Endothelial cell of umbilical vein (primary cell): ENCODE results near the gene GOLGA6A. TPM values are rescaled to one million over a fixed set of nuclear protein-coding genes. Genes with fewer than 3 reads are reported as not detected.

Experiments
- BruUV-seq: library from RNA; stranded (reverse); fragments of 400-500 nt; replicated peaks from 2 replicates; lab custom pipeline; 2021; lab: Mats Ljungman, UMichigan
- CTCF ChIA-PET: fragments of 300-600, 350-600 bp; sonication (Branson Sonifier 250); formaldehyde crosslinking; loops from one replicate; lab custom pipeline; 2021; ENCODE audit warnings: antibody characterized with exemption, inconsistent platforms; lab: Charles Lee
- POLR2A ChIA-PET: fragments of 300-600, 350-600 bp; sonication (Branson Sonifier 250); formaldehyde crosslinking; loops from one replicate; lab custom pipeline; 2021; ENCODE audit warnings: antibody characterized with exemption, inconsistent platforms; lab: Charles Lee
- DNase-seq: peaks from one replicate; pipeline ENCODE4 v3.0.0-alpha.2; 2011; ENCODE audit warnings: low read depth, low spot score
- FAIRE-seq: peaks from 2 replicates; lab custom pipeline; 2011; peaks lifted over from hg19 to GRCh38; lab: Jason Lieb, UNC
- H2AFZ ChIP-seq: 2 replicates; pipeline ENCODE4 v1.6.0; 2012; ENCODE audit warnings: low read depth, low read length, control low read depth, inconsistent platforms
- H3K27ac ChIP-seq: 2 replicates; pipeline ENCODE4 v1.5.1; 2011; ENCODE audit warnings: low read depth, mild to moderate bottlenecking, control low read depth, low read length, moderate library complexity; ENCODE audit not compliant: insufficient read depth
- H3K27me3 ChIP-seq, 2 experiments: 2 replicates each; pipeline versions ENCODE4 v1.6.0 to v1.6.1; 2011; ENCODE audit warnings: low read length in 2 of 2, mixed read lengths in 1 of 2; ENCODE audit not compliant: control insufficient read depth in 2 of 2, insufficient read depth in 2 of 2
- H3K36me3 ChIP-seq, 2 experiments: 2 replicates in 1 of 2; 3 replicates in 1 of 2; pipeline ENCODE4 v1.5.1; 2011; ENCODE audit warnings: low read length in 2 of 2, mild to moderate bottlenecking in 1 of 2, moderate library complexity in 1 of 2; ENCODE audit not compliant: control insufficient read depth in 2 of 2, insufficient read depth in 2 of 2; ENCODE audit errors: extremely low read depth in 1 of 2
- H3K4me1 ChIP-seq: 3 replicates; pipeline ENCODE4 v1.5.1; 2011; ENCODE audit warnings: mild to moderate bottlenecking, low read length; ENCODE audit not compliant: control insufficient read depth, insufficient read depth; ENCODE audit errors: extremely low read depth
- H3K4me2 ChIP-seq: 2 replicates; pipeline ENCODE4 v1.6.1; 2011; ENCODE audit warnings: low read length, control low read depth, mixed read lengths; ENCODE audit not compliant: insufficient read depth
- H3K4me3 ChIP-seq, 3 experiments: fragments of 200-600 bp in 1 of 3; sonication (generic), shearing (Covaris generic) in 1 of 3; replicated peaks in 1 of 3; 2 replicates each; pipeline ENCODE4 v1.5.1; 2011 to 2016; ENCODE audit warnings: control low read depth in 3 of 3, low read length in 3 of 3, mild to moderate bottlenecking in 2 of 3, inconsistent platforms in 1 of 3, low read depth in 1 of 3, moderate library complexity in 1 of 3; ENCODE audit not compliant: insufficient read depth in 1 of 3
- H3K79me2 ChIP-seq: 2 replicates; pipeline ENCODE4 v1.6.0; 2012; ENCODE audit warnings: low read length, inconsistent platforms; ENCODE audit not compliant: control insufficient read depth, insufficient read depth
- H3K9ac ChIP-seq: replicated peaks from 2 replicates; pipeline ENCODE3; 2011; ENCODE audit warnings: low read length, control low read depth; ENCODE audit not compliant: insufficient read depth; ENCODE audit errors: extremely low read depth
- H3K9me1 ChIP-seq: replicated peaks from 3 replicates; pipeline ENCODE4 v1.6.0; 2011; ENCODE audit warnings: mild to moderate bottlenecking, low read length; ENCODE audit not compliant: control insufficient read depth, insufficient read depth; ENCODE audit errors: extremely low read depth
- H3K9me3 ChIP-seq: replicated peaks from 2 replicates; pipeline ENCODE4 v1.5.1; 2012; ENCODE audit warnings: low read length, inconsistent platforms; ENCODE audit not compliant: control insufficient read depth, insufficient read depth
- H4K20me1 ChIP-seq: replicated peaks from 2 replicates; pipeline ENCODE3; 2011; ENCODE audit warnings: mild to moderate bottlenecking, low read length; ENCODE audit not compliant: control insufficient read depth, insufficient read depth; ENCODE audit errors: extremely low read depth
- CTCF ChIP-seq, 2 donors: IDR thresholded peaks; 1 replicate in 1 of 2; 2 replicates in 1 of 2; pipeline ENCODE4 v1.5.1; 2011; ENCODE audit warnings: low read length in 2 of 2, mild to moderate bottlenecking in 2 of 2, moderate library complexity in 2 of 2, control low read depth in 1 of 2, inconsistent platforms in 1 of 2, low read depth in 1 of 2; ENCODE audit not compliant: insufficient read depth in 1 of 2; ENCODE audit errors: extremely low read depth in 1 of 2
- EZH2 ChIP-seq: IDR thresholded peaks from 2 replicates; pipeline ENCODE4 v1.6.1; 2012; ENCODE audit warnings: borderline replicate concordance, low read depth, mild to moderate bottlenecking, moderate library complexity, low read length, inconsistent platforms; ENCODE audit not compliant: severe bottlenecking
- FOS ChIP-seq: IDR thresholded peaks from 2 replicates; pipeline ENCODE4 v1.6.1; 2011; ENCODE audit warnings: mild to moderate bottlenecking, low read length, moderate library complexity, borderline replicate concordance; ENCODE audit not compliant: insufficient read depth
- GATA2 ChIP-seq: IDR thresholded peaks from 2 replicates; pipeline ENCODE4 v1.7.0; 2011; ENCODE audit warnings: low read depth, mild to moderate bottlenecking, moderate library complexity, mixed read lengths, low read length; ENCODE audit not compliant: insufficient read length, insufficient read depth
- JUN ChIP-seq: IDR thresholded peaks from 2 replicates; pipeline ENCODE4 v1.6.1; 2011; ENCODE audit warnings: borderline replicate concordance, low read depth; ENCODE audit not compliant: insufficient read length, insufficient read depth
- MAX ChIP-seq: IDR thresholded peaks from 2 replicates; pipeline ENCODE4 v1.6.1; 2011; ENCODE audit not compliant: insufficient read depth, insufficient read length
- MYC ChIP-seq: IDR thresholded peaks from one replicate; pipeline ENCODE4 v1.6.1; 2011; ENCODE audit warnings: mild to moderate bottlenecking, low read depth, low read length
- POLR2A ChIP-seq: IDR thresholded peaks from 2 replicates; pipeline ENCODE4 v1.6.1; 2012; ENCODE audit warnings: low read depth, mild to moderate bottlenecking, control low read depth, low read length
- POLR2AphosphoS5 ChIP-seq: IDR thresholded peaks from 2 replicates; pipeline ENCODE4 v1.6.1; 2012; ENCODE audit warnings: low read depth, mild to moderate bottlenecking, control low read depth, low read length, moderate library complexity; ENCODE audit not compliant: insufficient read depth
- dilution Hi-C: fragments of 300-500 bp; cut with MboI; formaldehyde crosslinking; loops from one replicate; pipeline ENCODE4 v1.15.0; 2019; ENCODE audit warnings: low sequenced_read_pairs; ENCODE audit not compliant: extremely low pct_ligation_motif_present
- intact Hi-C: fragments of 100-400 bp; cut with micrococcal nuclease; formaldehyde crosslinking; loops from one replicate; pipeline ENCODE4 v1.10.0; 2022
- polyA plus RNA-seq, 4 experiments: library from polyadenylated mRNA; depleted of rRNA in 3 of 4; stranded (reverse) in 3 of 4; unstranded in 1 of 4; fragments of >200 nt; gene quantifications; 2 replicates each; pipeline versions ENCODE4 v1.2.1 to v1.2.3, GENCODE V29; 2011 to 2012; ENCODE audit warnings: missing spikeins in 1 of 4
- total RNA-seq: library from RNA; stranded (reverse); gene quantifications from 2 replicates; pipeline ENCODE4 v1.2.3, GENCODE V29; 2021

GOLGA6A gene
- total and polyA plus RNA-seq, 2 donors (not counting 3 experiments of a cell fraction or from before 2014, with no cell fraction given) = not detected

- intact Hi-C loops (no loop called here), dilution Hi-C loops (no loop called here)
- ChIA-PET POLR2A (no interaction called here), CTCF (interaction anchor here (1.4 to 3.9 kb wide), 3 partner anchors 149 to 199 kb away, joined by 5 to 15 read pairs (median 12); no protein-coding TSS in a partner anchor)
- Histone ChIP-seq H3K27ac (no peak overlapping the region), H3K4me3 (no peak overlapping the region), H4K20me1 (no peaks in the 10 kb centered on the region), H3K9ac (no peak overlapping the region), H3K36me3 (no peaks in the 10 kb centered on the region), H3K4me2 (no peak overlapping the region), H3K9me3 (no peaks in the 10 kb centered on the region), H3K9me1 (no peaks in the 10 kb centered on the region), H2AFZ (no peak overlapping the region), H3K4me1 (no peaks in the 10 kb centered on the region), H3K79me2 (no peaks in the 10 kb centered on the region), H3K27me3 (peaks cover 22 to 23% of the 10 kb centered on the region in 2 experiments)
- no TSS peak for BruUV-seq
- no peak for TF ChIP-seq JUN
- no peak for FAIRE-seq
- no peak for DNase-seq
Measured at GRCh38 chr15:74121858-74122257, 39.5 kb upstream of the GOLGA6A start.

GRCh38 chr15:74121039-74121438 is 38.7 kb upstream of the GOLGA6A start:
- H2AFZ ChIP-seq = no peak overlapping the region
- dilution Hi-C loops = no loop called here
- intact Hi-C loops = no loop called here

More at GRCh38 chr15:74121039-74121438, 38.7 kb upstream of the GOLGA6A start:
- Histone ChIP-seq H3K36me3 (no peaks in the 10 kb centered on the region), H3K27ac (no peak overlapping the region), H3K9me3 (no peaks in the 10 kb centered on the region), H3K9ac (no peak overlapping the region), H3K27me3 (peaks cover 22 to 23% of the 10 kb centered on the region in 2 experiments), H3K4me2 (no peak overlapping the region), H3K4me3 (no peak overlapping the region), H3K4me1 (no peaks in the 10 kb centered on the region), H4K20me1 (no peaks in the 10 kb centered on the region), H3K79me2 (no peaks in the 10 kb centered on the region), H3K9me1 (no peaks in the 10 kb centered on the region)
- DNase-seq = no peak
- POLR2A ChIA-PET = no interaction called here
- TF ChIP-seq MYC (no peak), POLR2A (no peak), MAX (no peak), POLR2AphosphoS5 (no peak), JUN (no peak), FOS (no peak), CTCF (IDR thresholded peaks at IDR 0.05; ENCODE audit: extremely low read depth in 1 of 2, insufficient read depth in 1 of 2, low read depth in 1 of 2, low read length in 2 of 2) (no peak), GATA2 (no peak), EZH2 (no peak)
- no TSS peak for BruUV-seq
- no peak for FAIRE-seq
- CTCF ChIA-PET = interaction anchor here (0.6 to 3.9 kb wide), 3 partner anchors 13 to 200 kb away, joined by 3 to 15 read pairs (median 12); no protein-coding TSS in a partner anchor
